ENCODE results near the gene TFAP2A. TPM values are rescaled to one million over a fixed set of nuclear protein-coding genes. Genes with fewer than 3 reads are reported as not detected.

TFAP2A gene
- total RNA-seq, 1 donor from 2014 or later = 66.6 TPM

- no peak for DNase-seq (ENCODE audit: extremely low spot score, unreplicated experiment)
- peak overlapping the region; percentile 91 for H3K4me3 Mint-ChIP-seq
- peaks cover 62% of the 10 kb centered on the region for H3K4me1 Mint-ChIP-seq (ENCODE audit: unreplicated experiment)
- peaks cover 56% of the 10 kb centered on the region for H3K36me3 Mint-ChIP-seq
- H3K27ac Mint-ChIP-seq = peak overlapping the region; percentile 97
- H3K9me3 Mint-ChIP-seq = no peaks in the 10 kb centered on the region
- TF ChIP-seq, protein P1, sequence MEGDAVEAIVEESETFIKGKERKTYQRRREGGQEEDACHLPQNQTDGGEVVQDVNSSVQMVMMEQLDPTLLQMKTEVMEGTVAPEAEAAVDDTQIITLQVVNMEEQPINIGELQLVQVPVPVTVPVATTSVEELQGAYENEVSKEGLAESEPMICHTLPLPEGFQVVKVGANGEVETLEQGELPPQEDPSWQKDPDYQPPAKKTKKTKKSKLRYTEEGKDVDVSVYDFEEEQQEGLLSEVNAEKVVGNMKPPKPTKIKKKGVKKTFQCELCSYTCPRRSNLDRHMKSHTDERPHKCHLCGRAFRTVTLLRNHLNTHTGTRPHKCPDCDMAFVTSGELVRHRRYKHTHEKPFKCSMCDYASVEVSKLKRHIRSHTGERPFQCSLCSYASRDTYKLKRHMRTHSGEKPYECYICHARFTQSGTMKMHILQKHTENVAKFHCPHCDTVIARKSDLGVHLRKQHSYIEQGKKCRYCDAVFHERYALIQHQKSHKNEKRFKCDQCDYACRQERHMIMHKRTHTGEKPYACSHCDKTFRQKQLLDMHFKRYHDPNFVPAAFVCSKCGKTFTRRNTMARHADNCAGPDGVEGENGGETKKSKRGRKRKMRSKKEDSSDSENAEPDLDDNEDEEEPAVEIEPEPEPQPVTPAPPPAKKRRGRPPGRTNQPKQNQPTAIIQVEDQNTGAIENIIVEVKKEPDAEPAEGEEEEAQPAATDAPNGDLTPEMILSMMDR (conservative IDR thresholded peaks at IDR 0.05) = no peak
- peaks cover 64% of the 10 kb centered on the region for H3K27me3 Mint-ChIP-seq
Measured at GRCh38 chr6:10402648-10403311, 12.1 kb downstream of the TFAP2A start.

DNA sequence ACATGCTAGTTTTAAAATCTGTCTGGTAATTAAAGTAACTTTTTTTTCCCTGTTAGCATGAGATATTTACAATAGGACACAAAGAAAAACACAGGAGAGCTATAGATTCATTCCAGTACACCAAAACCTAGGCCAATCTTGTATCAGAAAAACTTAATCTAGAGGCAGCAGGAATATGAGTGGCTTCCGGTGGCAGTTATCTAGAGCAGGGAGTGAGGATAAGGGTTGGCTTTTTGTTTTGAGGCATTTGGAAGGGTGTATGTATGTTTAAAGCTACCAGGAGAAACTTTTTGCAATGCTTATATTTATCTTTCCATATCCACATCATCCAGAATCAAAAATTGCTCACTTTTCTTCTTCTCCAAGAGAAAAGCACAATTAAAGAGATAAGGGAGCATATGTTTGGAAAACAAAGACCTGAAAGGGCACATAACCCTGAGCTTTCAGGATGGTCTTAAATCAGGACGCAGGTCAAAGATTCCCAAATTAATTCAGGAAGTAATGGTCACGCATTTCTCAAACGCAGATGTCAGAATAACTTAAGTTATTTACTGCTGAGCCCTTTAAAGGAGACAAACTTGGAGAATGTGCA, 13.1 kb downstream of the TFAP2A start:
- H3K9me3 Mint-ChIP-seq = no peaks in the 10 kb centered on the region
- TF ChIP-seq, protein P1 (conservative IDR thresholded peaks at IDR 0.05) = no peak
- H3K4me1 Mint-ChIP-seq (ENCODE audit: unreplicated experiment) = peaks cover 59% of the 10 kb centered on the region
- H3K27ac Mint-ChIP-seq = peak overlapping the region; percentile 72
- H3K36me3 Mint-ChIP-seq = peaks cover 60% of the 10 kb centered on the region
- peak overlapping the region; percentile 91 for H3K4me3 Mint-ChIP-seq
- peaks cover 58% of the 10 kb centered on the region for H3K27me3 Mint-ChIP-seq
- DNase-seq (ENCODE audit: extremely low spot score, unreplicated experiment) = no peak

- peaks cover 54% of the 10 kb centered on the region for H3K4me1 Mint-ChIP-seq (ENCODE audit: unreplicated experiment)
- peak overlapping the region; percentile 66 for H3K4me3 Mint-ChIP-seq
- H3K27ac Mint-ChIP-seq = peak overlapping the region; percentile 72
- H3K36me3 Mint-ChIP-seq = peaks cover 56% of the 10 kb centered on the region
- H3K9me3 Mint-ChIP-seq = no peaks in the 10 kb centered on the region
- TF ChIP-seq, protein P1 (conservative IDR thresholded peaks at IDR 0.05) = peak; percentile 39
- DNase-seq (ENCODE audit: extremely low spot score, unreplicated experiment) = no peak
- peaks cover 55% of the 10 kb centered on the region for H3K27me3 Mint-ChIP-seq
Measured at GRCh38 chr6:10401004-10401536, 13.8 kb downstream of the TFAP2A start.

DNA sequence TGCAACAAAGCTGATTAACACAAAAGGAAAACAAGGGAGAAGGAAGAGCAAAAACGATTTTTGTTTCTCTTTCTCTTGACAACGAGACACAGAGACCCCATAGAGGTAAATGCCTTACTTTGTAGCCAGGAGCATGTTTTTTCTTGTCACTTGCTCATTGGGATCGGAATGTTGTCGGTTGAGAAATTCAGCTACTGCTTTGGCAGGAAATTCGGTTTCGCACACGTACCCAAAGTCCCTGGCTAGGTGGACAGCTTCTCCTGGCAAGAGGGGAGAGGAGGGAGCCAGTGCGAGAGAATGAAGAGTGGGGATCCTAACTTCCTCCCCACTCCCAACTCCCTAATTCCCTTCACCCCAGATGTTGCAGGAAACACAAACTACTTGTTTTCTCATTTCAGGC, 14.5 kb downstream of the TFAP2A start:
- peaks cover 55% of the 10 kb centered on the region for H3K27me3 Mint-ChIP-seq
- H3K4me1 Mint-ChIP-seq (ENCODE audit: unreplicated experiment) = peaks cover 54% of the 10 kb centered on the region
- peak overlapping the region; percentile 72 for H3K27ac Mint-ChIP-seq

GRCh38 chr6:10399451-10399850, 15.4 kb downstream of the TFAP2A start:
- peak overlapping the region; percentile 72 for H3K27ac Mint-ChIP-seq
- peak overlapping the region; percentile 66 for H3K4me3 Mint-ChIP-seq
- TF ChIP-seq, protein P1 (conservative IDR thresholded peaks at IDR 0.05) = no peak
- H3K4me1 Mint-ChIP-seq (ENCODE audit: unreplicated experiment) = peaks cover 57% of the 10 kb centered on the region
- H3K9me3 Mint-ChIP-seq = no peaks in the 10 kb centered on the region
- peaks cover 61% of the 10 kb centered on the region for H3K27me3 Mint-ChIP-seq
- peaks cover 46% of the 10 kb centered on the region for H3K36me3 Mint-ChIP-seq
- DNase-seq (ENCODE audit: extremely low spot score, unreplicated experiment) = no peak

More for the DNA sequence above, 14.5 kb downstream of the TFAP2A start:
- H3K4me3 Mint-ChIP-seq = peak overlapping the region; percentile 66
- no peak for DNase-seq (ENCODE audit: extremely low spot score, unreplicated experiment)
- no peaks in the 10 kb centered on the region for H3K9me3 Mint-ChIP-seq
- TF ChIP-seq, protein P1 (conservative IDR thresholded peaks at IDR 0.05) = no peak
- H3K36me3 Mint-ChIP-seq = peaks cover 48% of the 10 kb centered on the region
